ENCODE results near the gene SDCBP2.

Gene SDCBP2

DNA sequence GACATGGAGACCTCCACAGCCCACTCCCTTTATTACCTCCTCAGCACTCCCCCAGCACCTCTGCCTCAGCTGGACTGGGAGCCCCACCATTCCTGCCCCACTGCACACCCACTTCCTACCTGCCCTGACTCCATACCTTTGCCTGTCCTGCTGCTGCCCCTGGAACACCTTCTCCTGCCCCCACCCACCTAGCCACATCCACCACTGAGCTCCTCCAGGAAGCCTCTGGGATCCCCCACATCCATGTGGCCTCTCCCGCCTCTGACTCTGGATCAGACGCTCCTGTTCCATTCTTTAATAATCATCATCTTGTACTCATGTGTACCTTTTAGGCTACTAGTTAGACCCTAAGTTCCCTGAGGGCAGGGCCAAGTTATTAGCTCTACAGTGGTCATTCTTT lies 2.2 kb upstream of the SDCBP2 start:
- DNase-seq (ENCODE audit: low read depth in 2 of 2): no peak

DNA sequence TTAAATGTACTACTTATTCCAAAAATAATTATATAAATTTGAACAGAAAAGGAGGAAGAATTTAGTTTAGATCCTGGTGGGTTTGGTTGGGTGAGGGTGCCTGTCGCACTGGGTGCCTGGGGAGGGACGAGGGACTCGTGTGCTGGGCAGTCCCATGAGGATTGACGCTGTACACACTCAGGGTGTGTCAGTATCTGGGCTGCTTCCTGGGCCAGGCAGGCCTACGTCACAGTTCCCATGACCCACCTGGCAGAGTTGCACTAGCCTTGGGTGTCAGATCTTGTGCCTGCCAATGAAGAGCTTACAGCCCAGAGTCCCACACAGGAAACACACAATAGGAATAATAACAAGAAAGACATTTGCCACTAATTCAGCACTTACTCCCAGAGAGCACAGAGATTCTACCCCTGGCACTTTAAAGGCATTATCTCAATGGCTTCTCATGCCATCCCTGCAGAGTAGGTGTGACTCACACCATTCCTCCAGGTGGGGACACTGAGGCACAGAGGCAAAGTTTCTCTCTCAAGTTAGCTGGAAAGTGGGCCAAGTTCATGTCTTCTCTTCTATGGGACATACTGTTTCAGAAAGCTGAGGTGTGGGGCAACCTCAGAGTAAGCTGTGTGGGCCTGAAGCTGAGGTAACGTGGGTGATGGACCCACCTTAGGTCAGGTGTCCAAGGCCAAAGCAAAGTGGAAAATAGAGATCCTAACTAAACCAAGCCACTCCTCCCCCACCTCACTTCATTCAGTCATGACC lies 1.3 kb upstream of the SDCBP2 start:
- DNase-seq (ENCODE audit: low read depth in 2 of 2): no peak

DNA sequence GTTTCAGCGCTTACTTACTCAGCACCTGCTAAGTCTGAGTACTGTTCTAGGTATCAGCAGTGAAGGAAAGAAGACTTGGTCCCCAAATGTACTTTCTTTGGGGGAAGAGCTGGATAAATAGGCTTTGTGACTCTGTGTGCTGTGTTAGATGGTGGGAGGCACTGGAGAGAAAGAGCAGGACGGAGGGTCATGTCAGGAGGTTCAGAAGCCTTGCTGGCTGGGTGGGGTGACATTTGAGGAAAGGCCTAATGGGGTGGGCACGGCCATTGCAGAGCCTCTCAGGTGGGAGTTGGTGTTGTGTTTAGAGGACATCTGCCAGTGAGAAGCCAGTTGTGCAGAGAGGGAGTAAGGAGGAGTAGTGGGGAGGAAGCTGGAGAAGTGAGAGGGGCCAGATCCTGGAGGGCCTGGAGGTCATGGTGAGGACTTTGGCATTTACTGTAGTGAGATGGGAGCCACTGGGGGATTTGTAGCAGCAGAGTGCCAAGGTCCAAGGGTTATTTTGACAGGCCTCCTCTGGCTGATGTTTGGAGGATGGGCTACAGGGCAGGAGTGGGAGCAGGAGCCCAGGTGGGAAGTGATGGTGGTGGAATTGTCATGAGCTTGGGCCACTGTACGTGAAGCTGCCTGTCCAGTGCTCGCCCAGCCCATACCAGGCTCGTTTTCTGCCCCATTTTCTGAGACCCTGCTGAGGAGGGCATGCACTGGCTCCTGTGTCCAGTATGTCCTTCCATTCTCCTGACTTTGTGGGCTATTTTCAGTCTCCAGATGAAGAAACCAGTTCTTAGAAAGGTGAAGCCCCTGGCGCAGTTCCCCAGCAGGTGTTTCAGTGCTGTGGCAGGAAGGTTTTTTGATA lies 886 bp downstream of the SDCBP2 start:
- no peak for DNase-seq (ENCODE audit: low read depth in 2 of 2)

DNA sequence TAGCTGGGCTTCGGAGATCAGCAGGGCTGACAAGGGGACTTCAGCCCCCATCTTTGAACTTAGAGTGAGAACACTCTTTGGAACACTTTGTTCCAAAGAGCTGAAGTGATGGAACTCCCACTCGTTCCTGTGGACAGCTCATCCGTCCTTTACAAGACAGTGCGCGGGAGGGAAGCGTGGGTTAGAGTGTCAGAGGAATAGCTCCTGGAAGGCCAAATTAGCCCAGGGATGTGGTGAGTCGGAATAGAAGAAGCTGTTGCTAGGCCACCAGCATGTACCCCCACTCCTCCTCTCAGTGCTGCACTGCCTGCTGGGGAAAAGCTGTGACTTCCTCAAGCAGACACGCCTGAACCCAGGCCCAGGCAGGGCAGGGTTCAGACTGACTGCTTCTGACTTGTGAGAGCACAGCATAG lies 1.7 kb downstream of the SDCBP2 start:
- no peak for DNase-seq (ENCODE audit: low read depth in 2 of 2)

DNA sequence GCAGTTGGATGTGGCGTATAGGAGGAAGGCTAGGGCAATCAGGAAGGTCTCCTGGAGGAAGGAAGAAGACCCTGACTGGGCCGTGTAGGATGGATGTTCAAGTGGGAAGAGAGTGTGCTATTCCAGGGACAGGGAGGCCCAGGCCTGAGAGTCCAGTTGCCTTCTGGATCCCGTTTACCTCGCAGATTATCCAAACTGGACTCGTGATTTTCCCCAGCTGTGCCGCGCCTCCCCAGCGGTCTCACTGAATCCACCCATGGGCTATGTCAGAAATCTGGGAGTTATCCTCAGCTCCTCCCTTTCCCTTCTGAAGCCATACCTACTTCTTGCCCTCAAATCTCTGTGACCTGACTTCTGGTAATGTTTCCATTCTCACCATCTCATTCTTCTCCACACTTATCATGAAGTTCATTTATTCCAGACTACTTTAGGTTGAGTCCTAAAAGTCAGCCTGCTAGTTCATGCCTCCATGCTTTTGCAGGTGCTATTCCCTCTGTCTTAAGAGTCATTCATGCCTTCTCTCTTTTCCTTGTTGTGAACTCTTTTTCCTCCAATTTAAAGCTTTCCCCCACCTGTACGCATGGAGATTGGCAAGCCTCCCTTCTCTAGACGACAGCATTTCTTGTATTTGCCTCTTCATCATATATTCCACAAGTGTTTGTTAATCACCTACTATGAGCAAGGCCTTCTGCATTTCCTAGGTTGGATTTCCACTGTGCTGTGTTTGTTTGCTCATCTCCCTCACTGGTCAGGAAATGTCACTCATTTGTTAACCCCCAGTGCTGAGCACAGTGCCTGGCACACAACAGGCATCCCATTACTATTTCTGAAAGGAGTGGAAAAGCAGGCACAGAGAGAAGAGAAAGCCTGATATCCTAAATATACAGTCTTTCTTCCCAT lies 2.7 kb downstream of the SDCBP2 start:
- DNase-seq (ENCODE audit: low read depth in 2 of 2): no peak

DNA sequence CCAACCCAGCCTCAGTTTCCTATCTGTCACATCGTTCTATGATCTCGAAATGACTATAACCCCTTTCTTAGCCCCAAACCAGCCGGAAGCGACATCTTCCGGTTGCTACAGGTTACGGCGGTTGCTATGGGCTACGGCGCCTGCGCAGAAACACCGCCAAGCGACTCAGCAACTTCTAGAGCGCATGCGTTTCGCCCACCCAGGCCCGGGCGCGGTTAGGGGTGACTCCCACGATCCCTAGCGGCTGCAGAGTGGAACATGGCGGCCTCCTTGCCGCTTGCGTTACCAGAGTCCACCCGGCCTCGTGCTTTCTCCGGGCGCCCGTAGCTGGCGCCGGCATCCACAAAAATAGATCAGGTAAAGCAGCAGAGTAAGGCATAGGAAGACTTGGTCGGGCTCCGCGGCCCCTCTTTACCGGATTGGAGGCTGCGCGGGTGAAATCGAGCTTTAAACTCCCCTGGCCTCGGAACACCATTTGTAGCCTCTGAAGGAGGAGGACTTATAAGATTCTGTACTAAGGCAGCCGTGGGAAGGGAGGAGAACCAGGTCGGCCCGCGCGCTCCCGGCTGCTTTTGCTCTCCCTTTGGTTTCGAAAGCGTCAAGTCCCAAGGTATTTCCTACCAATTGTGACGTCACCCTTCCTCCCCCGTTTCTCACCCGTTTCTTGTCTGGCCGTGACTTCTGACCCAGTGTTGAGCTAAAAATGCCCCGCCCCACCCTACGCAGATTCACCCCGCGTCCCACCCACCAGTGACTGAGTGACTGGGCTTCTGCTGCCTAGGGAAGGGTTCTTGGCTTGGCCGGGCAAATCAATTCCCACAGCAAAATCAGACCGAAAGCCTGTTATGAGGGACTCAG lies 3.5 kb downstream of the SDCBP2 start:
- DNase-seq (ENCODE audit: low read depth in 2 of 2): peak; percentile 98

DNA sequence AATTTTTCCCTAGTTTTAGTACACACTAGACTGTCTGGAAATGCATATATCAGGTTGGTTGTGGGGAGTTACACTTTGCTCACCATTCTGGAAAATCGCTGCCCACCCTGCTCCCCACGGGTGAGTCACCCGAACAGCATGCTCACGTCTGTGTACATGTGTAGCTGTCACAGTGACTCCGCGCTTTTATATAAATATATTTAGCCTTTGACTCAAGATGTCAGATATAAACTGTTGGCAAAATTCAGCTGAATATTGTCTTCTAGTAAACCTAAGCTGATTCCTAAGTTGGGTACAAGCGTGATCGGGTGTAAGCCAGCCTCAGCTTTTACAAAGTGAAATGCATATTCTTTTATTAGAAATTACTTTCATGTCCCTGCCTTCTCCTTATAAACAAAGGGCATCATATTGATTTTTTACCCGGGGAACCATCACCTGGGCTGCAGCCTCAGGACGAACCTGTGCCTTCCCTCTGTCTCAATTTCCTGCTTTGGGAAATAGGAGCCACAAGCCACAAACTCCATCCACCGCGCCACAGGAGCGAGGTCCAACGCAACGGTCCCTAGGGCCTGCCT lies 4.3 kb downstream of the SDCBP2 start:
- DNase-seq (ENCODE audit: low read depth in 2 of 2): no peak

GRCh38 chr20:1323830-1324597 lies 4.9 kb downstream of the SDCBP2 start:
- DNase-seq (ENCODE audit: low read depth in 2 of 2): no peak

- DNase-seq (ENCODE audit: low read depth in 2 of 2): no peak
Measured at GRCh38 chr20:1323256-1323655, 5.7 kb downstream of the SDCBP2 start.

DNA sequence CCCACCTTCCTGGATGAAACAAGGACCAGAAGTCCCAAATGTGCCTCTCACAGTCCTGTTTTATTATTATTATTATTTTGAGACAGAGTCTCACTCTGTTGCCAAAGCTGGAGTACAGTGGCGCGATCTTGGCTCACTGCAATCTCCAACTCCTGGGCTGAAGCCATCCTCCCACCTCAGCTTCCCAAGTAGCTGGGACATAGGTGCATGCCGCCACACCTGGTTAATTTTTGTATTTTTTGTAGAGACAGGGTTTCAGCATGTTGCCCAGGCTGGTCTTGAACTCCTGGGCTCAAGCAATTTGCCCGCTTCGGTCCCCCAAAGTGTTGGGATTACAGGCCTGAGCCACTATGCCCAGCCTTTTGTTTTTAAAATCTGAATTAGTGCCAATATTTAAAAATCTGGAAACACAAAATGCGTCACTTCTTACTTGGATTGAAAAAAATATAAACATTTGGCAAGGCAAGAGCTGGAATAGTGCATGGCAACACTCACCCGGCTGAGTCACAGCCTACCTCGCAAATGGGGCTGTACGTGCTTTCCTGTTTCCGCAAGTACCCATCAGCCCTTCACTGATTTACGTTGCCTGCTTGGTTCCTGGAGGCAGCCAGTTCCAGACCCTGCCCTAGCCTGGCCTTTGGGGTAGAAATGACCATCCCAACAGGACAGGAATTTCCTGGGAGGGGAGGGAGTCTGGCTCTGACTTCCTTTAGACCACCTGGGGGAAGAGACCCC lies 6.3 kb downstream of the SDCBP2 start:
- DNase-seq (ENCODE audit: low read depth in 2 of 2): no peak

GRCh38 chr20:1321654-1321939 lies 7.3 kb downstream of the SDCBP2 start:
- no peak for DNase-seq (ENCODE audit: low read depth in 2 of 2)

DNA sequence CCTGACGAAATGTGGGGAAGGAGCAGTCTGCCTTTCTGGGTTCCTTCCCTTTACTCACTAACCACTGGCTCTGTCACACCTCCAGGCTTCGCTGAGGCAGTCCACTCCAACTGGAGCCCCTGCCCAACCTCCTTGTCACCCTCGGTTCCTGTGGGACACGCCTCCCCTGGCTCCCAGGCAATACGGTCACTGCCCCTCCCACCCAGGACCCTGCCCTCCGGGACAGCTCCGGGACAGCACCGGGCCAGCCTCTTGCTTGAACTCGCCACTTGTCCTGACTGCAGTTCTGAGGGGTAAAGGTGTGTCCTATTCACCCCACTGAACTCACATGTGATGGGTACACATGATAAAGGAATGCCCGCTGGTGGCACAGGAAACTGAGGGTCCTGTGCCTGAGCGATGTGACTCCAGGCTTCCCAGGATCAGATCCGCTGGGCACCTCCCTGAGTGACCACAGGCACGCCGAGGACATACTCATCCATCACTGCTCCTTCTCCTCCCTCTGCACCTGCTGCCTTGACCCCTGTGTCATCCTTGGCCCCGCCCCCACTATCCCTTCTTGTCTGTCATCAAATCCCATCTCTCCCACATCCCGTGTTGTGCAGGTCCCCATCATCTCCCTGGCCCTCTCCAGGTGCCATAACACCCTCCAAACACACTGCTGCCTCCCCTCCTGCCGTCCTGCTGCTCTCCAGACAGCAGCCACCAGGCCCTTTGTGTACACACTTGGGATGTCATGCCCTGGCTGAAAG lies 7.9 kb downstream of the SDCBP2 start:
- DNase-seq (ENCODE audit: low read depth in 2 of 2): no peak

DNA sequence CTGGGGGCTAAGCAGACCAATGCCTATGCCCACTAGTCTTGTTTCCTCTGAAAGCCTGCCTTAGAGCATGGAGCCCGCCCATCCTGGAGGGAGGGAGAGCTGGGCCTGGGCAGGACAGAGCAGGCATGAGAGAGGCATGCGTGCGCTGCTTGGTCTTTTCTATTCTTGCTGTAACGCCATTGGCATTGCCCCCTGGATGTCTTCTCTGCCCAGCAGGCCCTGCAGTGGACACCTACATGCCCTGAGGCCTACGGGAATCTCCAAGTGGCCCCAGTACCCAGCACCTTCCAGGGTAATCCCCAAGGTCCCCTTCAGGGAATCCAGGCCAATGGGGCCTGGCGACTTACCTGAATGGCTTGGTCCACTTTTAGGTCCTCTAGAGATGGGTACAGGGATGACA lies 8.9 kb downstream of the SDCBP2 start:
- DNase-seq (ENCODE audit: low read depth in 2 of 2): no peak

- DNase-seq (ENCODE audit: low read depth in 2 of 2): no peak
Measured at GRCh38 chr20:1319462-1319861, 9.5 kb downstream of the SDCBP2 start.

DNA sequence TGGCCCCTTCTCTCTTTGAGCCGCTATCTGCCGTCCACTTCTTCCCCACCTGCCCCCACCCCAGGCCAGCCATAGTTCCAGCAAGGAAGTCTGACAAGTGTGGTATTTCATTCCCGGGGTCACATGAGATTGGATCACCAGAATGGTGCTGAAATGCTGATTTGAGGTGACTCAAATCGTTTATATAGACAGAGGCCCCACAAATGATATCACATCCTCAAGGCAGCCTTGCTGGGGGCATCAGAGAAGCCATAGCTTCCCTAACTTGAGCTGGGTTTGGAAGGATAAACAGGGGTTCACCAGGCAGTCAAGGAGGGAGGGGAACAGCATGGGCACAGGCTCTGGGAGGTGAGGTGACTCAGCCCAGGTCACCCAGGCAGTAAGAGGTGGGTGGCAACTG lies 9.9 kb downstream of the SDCBP2 start:
- DNase-seq (ENCODE audit: low read depth in 2 of 2): no peak

DNA sequence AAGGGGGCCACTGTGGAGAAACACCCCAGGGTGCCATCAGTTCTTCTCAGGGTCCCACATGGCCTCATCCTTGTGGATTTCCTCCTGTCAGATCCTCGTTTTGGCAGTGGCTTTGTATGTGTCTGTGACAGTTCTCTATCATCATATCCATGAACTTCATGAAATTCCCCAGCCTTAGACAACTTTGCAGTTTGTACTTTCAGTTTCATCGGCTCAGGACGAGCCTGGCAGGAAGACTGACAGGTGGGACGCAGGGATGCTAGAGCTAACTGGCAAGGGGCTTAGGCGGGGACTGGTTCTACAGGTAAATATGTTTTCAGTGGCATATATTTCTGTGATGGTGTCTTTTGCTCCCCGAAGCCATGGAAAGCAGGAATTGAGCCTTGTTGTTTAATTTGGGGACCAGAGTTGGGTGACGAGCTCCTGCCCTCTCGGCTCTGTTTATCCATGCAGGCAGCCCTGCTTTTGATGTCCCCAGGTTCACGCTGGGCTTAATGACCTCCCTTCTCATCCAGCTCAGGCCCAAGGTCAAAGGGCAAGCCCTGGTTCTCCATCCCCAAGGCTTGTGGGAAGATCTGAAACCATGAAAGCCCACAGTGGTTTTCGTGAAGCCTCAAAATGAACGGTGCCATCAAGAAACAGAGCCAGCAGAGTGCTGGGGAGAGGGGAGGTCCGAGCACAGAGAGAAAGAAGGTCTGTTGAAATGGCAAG lies 11.2 kb downstream of the SDCBP2 start:
- no peak for DNase-seq (ENCODE audit: low read depth in 2 of 2)

DNA sequence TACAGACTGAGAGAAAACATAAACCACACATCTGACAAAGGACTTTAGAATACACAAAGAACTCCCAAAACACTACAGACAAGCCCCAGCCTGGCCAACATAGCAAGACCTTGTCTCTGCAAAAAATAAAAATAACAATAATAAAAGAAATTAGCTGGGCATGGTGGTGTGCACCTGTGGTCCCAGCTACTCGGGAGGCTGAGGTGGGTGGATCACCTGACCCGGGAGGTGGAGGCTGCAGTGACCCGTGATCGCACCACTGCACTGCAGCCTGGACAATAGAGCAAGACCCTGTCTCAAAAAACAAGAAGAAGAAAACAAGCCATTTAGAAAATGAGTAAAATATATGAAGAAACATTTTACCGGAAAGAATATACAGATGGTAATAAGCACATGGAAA lies 13.1 kb downstream of the SDCBP2 start:
- DNase-seq (ENCODE audit: low read depth in 2 of 2): no peak
